ENCODE results near the gene GNA12.
"Not testable (repeated sequence)": the region's sequence is repeated elsewhere in the genome, so short reads cannot be mapped to it uniquely, and the experiment has no call there.

Gene GNA12

DNA sequence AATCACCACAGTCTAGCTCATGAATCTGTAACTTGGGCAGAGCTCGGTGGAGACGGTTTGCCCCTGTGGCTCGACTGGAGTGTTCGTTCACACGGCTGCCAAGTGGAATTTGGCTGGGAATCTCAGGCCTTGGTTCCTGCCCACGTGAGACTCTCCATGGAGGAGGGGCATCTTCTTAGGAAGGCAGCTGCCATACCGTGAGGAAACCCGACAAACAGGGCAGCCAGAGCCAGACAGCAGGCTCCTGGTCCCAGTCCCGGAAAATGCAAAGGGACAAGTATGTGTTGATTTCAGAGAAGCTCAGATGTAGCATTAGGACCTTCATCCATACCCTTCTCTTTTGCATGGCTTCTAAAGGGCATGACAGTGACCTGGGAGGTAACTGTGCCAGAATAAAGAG, 129.5 kb downstream of the GNA12 start:
- DNase-seq (ENCODE audit: low read depth, low spot score), result no peak

DNA sequence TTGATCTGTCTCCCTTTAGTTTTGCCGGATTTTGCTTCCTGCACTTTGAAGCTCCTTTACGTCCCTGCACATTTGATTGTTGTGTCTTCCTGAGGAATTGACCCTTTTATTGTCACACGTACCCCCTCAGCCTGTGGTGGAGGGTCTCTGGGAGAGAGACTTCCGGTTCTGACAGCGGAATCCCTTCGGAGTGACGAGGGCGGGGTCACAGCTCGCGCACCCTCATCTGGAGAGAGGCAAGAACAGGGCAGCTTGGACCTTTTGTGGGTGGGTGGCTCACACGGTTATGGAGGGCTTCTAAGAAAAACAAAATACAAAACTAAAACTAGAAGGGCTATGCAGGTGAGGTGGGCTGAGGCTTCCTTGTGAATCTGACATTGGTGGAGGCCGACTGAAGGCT, 130.1 kb downstream of the GNA12 start:
- no peak for DNase-seq (ENCODE audit: low read depth, low spot score)

DNA sequence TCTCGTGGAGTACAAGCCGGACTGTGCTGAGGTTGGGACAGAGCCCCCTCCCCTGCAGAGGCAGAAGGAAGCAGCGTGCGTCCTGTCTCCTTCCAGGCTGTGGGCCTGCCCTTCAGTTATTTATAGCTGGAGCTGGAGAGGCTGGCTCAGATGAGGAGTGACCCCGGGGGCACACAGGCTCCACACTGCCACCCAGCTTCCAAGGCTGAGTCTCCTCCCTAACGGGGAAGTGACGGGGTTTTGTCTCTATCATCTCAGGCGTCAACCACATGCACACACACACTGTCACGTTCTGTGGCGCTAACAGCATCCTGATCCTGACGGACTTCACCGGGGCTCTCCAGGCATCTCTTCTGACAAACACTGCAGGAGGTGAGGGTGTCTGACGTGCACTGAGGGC, 130.7 kb downstream of the GNA12 start:
- no peak for DNase-seq (ENCODE audit: low read depth, low spot score)

DNA sequence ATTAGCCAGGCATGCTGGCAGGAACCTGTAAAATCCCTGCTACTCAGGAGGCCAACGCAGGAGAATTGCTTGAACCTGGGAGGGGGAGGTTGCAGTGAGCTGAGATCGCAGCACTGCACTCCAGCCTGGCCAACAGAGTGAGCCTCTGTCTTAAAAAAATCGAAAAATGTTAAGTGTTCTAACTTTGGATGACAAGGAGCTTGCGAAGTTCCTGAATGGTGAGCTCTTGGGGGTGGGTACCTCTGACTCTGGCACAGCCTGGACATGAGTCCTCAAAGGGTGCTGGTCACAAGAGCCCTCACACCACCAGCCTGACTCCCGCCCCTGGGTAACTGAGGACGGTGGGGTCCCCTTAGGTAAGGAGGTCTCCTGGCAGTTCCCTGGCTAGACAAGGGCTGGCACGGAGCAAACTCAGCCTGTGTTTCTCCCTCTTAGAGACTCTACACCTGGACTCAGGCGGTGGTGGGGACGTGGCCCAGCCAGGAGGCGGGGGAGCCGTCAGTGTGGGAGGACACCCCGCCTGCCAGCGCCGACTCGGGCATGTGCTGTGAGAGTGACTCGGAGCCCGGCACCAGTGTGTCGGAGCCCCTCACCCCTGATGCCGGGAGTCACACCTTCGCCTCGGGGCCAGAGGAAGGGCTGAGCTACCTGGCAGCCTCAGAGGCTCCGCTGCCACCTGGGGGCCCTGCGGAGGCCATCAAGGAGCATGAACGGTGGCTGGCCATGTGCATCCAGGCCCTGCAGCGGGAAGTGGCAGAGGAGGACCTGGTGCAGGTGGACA, 132.0 kb downstream of the GNA12 start:
- DNase-seq (ENCODE audit: low read depth, low spot score), result no peak

DNA sequence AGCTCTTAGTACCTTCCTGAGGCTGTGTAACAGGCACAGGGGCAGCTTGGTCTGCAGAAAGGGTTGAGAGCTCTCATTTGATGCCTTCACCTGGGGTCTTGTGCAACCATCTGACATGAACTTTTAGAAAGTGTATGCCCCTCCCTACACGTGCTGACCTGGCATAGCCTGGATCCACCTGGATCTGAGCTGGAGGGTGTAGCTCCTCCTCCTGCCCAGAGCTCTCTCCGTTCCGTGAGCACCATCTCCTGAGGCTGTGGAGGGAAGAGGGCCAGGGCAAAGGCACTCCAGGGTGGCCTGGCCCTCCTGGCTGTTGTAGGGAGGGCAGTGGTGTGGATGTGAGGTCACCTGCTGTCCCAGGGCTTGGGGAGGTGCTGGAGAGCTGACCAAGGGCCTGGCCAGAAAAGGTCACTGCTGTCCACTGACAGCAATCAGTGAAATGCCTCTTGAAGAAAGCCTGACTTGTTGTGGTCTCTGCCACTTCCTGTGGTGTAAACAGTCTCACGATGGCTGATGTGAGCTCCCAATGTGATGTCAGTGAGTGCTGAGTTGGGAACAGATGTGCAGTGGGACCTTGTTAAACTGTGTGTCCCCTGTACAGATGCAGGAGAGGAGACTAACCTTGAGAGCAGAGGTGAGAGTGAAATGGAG, 133.1 kb downstream of the GNA12 start:
- no peak for DNase-seq (ENCODE audit: low read depth, low spot score)

DNA sequence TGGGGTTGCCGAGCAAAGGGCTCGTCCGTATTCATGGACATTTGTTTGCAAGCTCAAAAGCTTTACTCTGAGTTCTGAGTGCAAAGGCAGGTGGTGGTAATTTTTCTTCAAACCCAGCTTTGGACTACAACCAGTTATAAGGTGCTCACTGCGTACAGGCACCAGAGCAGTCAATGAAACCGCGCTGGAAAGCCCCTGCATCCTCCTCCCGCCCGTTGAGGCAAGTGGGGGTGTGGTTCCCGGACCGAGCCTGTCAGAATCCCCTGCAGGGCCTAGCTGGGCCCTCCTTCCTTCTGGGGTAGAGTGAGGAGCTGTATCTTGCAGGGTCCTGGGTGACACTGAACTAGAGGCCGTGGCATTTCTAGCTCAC, 133.8 kb downstream of the GNA12 start:
- no peak for DNase-seq (ENCODE audit: low read depth, low spot score)

DNA sequence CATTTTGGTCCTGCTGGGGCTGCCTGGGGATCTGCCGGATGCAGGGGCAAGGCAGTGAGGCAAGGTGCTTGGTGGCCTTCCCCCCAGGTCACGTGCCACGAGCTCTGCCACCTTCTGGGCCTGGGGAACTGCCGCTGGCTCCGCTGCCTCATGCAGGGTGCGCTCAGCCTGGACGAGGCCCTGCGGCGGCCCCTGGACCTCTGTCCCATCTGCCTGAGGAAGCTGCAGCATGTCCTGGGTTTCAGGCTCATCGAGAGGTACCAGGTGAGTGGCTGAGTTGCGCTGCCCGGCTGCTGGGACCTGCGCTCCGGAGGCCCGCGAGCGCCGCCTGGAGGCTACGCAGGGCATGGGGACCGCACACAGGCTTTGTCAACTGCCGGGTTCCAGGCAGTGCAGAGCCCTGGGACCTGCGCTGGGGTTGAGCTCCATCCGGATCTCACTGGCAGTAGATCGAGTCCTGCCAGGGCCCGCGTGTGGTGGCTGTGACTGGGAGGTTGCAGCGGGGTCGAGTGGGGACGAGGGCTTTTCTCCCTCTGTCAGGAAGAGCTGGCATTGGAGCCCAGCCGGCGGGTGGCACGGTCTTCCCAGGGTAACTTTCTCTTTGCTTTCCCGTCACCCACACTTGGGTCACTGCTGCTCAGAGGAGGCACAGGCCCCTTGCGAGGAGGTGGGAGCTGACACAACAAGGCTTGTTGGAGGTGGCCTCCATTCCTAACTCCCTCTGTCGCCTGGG, 134.4 kb downstream of the GNA12 start:
- no peak for DNase-seq (ENCODE audit: low read depth, low spot score)

DNA sequence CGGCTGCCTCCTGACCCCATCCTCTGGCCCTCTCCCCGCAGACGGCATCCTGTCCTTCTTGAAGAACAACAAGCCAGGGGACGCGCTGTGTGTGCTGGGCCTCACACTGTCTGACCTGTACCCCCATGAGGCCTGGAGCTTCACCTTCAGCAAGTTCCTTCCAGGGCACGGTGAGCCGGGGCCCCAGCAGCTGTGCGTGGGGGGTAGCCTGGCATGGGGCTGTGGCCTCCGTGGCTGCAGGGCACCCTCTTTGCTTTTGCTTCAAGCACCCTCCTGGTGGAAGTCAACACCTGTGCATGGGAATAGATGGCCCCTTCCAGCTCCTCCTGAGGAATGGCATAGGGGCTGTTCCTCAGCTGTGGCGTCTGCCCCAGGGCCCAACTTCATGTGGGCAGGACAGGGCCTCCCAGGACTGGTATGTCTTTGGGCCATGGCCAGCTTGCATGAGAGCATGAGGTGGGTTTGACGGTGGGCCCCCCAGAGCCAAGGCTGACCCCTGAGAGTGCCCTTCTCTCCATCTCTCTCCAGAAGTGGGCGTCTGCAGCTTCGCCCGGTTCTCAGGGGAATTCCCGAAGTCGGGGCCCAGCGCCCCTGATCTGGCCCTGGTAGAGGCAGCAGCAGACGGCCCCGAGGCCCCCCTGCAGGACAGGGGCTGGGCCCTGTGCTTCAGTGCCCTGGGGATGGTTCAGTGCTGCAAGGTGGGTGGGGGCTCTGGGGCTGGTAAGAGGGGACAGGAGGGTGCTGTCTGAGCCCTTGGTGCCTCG, 135.4 kb downstream of the GNA12 start:
- no peak for DNase-seq (ENCODE audit: low read depth, low spot score)

DNA sequence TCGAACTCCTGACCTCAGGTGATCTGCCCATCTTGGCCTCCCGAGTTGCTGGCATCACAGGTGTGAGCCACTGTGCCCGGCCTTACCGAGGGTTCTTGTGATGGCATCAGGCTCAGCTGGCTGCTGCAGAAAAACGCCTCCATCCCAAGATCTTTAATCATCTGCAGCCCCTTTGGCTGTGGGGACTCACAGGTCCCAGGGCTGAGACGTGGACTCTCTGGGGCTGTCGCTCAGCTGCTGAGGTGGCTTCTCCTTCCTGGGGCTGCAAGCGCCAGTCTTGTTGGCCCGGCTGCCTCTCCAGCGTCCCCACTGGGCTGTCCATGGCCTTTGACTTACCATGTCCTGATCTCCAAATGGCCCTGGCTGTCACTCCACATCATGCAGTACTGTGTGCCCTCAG, 136.1 kb downstream of the GNA12 start:
- DNase-seq (ENCODE audit: low read depth, low spot score), result no peak

DNA sequence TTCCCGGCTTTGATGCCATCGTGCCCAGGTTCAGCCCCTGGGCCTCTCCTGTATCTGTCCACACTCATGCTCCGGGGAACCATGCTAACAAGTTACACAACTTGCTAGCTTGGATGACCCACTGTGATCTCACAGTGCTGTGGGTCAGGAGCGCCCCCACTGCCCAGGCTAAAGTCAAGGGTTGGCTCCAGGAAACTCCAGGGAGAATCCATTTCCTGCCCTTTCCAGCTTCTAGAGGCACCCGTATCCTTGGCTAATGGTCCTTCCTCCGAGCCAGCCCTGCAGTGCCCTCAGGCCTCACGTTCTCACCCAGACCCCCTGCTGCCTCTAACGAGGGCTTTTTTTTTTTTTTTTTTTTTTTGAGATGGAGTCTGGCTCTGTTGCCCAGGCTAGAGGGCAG, 136.6 kb downstream of the GNA12 start:
- DNase-seq (ENCODE audit: low read depth, low spot score), result no peak

DNA sequence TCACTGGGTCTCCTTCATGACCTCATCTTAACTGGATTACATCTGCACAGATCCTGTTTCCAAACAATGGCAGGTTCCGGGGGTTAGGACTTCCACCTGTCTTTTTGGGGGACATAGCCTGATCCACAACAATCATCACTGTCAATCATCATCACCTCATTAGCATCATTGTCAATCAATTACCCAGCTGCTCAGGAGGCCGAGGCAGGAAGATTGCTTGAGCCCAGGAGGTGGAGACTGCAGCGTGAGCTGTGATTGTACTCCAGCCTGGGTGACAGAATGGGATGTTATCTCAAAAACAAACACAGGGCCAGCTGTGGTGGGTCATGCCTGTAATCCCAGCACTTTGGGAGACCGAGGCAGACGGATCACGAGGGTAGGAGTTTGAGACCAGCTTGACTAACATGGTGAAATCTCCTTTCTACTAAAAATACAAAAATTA, 137.4 kb downstream of the GNA12 start:
- DNase-seq (ENCODE audit: low read depth, low spot score), result no peak

DNA sequence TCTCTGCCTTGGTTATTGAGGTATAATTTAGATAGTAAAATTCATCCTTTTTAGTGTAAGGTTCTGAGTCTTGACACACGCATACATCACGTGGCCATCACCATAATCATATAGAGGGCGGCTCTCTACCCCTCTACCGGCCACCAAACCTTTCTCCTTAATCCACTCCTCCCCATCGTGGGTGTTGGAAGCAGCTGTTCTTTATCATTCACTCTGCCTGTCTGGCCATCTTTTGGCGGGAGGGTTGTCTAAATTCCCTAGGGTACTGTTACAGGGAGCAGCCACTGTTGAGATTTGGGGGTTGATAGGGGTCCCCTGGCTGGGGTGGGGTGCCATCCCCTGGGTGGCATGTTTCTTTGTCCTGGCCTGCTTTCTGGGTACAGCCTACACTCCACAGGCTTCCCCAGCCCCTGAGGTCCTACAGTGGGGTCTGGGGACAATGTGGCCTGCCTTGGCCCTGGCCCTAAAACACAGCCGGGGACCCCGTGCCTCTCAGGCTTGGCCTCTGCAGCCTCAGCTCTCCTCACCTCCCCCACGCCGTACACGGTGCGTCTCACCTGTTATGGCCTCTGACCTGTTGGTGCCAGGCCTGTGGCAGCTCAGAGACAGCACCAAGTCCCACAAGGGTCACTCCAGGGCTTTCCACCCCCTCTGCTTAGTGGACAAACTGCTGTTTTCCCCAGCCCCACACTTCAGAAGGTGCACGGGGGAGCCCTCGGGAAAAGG, 138.6 kb downstream of the GNA12 start:
- DNase-seq (ENCODE audit: low read depth, low spot score), result no peak

DNA sequence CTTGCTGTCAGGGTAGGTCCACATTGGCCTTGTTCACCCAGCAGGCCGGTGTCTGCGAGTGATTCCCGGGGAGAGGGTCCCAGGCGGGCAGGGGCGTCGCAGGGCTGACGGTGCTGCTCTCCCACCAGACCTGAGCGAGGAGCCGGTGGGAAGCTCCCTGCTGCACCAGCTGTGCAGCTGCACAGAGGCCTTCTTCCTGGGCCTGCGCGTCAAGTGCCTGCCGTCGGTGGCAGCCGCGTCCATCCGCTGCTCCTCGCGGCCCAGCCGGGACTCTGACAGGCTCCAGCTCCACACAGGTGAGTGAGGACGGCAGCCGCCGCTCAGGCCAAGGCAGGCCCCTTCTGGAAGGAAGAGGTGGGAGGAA, 141.5 kb downstream of the GNA12 start:
- DNase-seq (ENCODE audit: low read depth, low spot score), result no peak

DNA sequence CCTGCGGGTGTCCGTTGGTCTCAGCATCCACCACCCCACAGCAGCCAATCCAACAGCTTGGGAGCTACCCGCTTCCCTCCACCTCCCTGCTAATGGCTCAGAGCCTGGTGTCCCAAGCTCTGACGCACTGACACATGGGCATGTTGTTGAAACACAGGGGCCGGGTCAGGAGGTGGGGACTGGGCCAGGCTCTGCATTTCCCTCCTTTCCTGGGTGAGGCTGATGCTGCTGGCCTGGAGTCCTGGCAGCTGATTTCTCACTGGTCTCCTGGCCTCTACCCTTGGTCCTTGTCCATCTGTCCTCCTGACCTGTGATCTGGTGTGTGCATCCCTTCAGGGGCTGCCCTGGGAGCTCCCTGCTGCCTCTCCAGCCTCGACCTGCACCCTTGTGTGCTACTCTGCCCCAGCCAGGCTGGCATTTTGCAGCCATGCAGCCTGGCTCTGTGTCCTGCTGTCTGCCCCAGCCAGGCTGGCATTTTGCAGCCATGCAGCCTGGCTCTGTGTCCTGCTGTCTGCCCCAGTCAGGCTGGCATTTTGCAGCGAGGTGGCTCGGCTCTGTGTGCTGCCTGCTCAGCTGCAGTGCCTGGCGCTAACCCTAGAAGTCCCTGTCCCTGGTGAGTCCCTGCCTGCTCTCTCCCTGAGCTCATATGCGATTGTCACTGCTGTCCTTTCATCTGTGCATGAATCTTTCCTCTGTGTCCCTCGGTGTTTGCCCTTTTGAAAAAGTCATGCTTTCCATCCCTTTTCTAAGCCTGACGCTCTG, 142.1 kb downstream of the GNA12 start:
- DNase-seq (ENCODE audit: low read depth, low spot score), result no peak

DNA sequence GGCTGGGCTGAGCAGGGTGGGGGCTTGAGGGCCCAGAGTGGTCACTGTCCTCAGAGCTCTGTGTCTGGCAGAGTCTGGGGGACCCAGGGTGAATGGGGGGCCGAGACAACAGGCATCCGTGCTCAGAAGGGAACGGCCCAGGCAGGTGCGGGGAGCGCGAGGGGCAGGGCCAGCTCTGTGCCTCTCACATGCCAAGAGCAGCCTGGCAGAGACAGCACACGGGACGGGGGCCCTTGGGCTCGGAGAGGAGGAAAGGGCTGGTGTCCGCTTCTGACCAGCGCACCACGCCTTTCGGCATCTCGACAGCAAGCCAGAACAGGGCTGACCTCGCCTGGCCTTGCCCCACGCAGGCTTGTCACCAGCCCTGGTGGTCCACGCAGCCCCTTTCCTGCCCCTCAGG, 142.7 kb downstream of the GNA12 start:
- no peak for DNase-seq (ENCODE audit: low read depth, low spot score)

DNA sequence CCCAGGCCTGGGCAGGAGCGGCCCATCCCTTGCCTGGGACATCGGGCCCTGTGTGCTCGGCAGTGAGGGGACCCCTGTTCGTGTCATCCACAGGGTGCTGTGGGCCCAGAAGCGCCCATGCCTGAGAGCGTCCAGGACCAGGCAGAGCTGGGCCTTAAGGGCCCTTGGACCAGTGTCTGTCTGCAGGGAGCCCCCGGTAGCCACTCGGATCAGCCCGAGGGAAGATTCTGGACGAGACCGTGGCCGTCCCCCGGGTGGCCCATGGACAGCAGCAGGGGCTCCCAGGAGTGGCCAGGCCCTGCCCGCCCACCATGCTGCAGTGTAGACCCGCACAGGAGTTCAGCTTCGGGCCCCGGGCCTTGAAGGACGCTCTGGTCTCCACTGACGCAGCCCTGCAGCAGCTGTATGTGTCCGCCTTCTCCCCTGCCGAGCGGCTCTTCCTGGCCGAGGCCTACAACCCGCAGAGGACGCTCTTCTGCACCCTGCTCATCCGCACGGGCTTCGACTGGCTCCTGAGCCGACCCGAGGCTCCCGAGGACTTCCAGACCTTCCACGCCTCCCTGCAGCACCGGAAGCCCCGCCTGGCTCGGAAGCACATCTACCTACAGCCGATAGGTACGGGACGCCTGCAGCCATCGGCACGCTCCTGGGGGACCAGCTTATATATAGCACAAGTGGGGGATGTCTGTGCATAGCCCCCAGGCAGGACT, 143.8 kb downstream of the GNA12 start:
- no peak for DNase-seq (ENCODE audit: low read depth, low spot score)

DNA sequence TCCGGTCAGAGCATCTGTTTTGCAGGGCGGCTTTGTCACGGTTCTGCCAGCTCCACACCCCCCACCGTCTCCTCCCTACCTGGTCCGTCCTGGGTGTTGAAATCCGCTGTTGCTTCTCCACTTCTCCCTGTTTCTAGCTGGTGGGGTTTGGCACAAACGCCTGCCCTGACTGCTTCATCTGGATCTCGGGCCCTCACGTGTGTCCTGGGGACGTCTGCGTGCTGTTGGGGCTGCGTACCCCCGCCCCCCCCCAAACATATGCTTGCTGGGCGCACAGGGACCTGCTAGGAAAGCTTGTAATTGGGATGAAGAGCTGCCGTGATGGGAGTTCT, 144.9 kb downstream of the GNA12 start:
- no peak for DNase-seq (ENCODE audit: low read depth, low spot score)

DNA sequence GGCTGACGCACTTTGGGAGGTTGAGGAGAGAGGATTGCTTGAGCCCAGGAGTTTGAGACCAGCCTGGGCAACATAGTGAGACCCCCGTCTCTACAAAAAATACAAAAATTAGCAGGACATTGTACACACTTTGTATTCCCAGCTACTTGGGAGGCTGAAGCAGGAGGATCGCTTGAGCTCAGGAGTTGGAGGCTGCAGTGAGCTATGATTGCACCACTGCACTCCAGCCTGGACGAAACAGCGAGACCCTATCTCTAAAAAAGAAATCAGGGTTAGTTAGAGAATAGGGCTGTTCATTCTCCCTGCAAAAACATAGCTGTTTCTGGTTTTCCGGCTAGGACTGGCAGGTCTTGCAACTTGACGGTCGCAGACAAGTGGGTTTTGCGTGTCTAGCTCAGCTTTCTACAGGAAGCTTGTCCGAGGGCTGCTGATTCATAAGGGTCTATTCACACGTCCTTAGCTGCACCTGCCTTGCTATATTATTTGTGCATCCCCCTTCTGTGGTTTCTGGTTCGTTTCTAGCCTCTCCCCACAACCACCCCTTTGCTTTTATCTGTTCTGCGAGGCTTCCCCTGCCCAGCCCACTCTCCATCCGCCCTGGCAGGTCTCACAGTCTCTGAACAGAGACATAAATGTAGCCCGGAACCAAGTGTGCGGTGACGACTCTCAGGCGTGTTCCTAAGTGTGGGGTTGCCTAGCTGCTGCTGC, 145.4 kb downstream of the GNA12 start:
- DNase-seq (ENCODE audit: low read depth, low spot score), result no peak

DNA sequence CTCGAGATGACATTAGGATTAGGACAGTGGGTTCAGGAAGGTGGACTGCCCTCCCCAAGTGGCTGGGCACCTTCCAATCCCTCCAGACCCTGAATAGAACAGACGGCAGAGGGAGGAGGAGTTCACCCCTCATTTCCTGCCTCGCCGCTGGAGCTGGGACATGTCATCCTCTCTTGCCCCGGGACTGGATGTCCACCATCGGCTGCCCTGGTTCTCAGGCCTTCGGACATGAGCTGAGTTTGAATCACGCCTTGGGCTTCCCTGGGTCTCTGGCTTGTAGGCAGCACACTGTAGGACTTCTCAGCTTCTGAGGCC, 150.0 kb downstream of the GNA12 start:
- not testable (repeated sequence) for DNase-seq (ENCODE audit: low read depth, low spot score)
